Naive thymus-derived CD8-positive, alpha-beta T cell (primary cell): ENCODE measurements around the gene EMP2. TPM values are rescaled to one million over a fixed set of nuclear protein-coding genes. Genes with fewer than 3 reads are reported as not detected.
A peak's percentile ranks its signal among the peaks of the same experiment; 100 is the strongest.

Experiments used
- ATAC-seq, 2 donors: fragments of 150-1000 bp; cut with Tn5 transposase in 1 of 2; sonication (Bioruptor Pico), chemical (Tn5 transposase) in 1 of 2; 1 replicate in 1 of 2; 2 replicates in 1 of 2; pipeline ENCODE4 v1.10.0; 2021; ENCODE audit warnings: mild to moderate bottlenecking in 2 of 2, moderate library complexity in 2 of 2
- POLR2A ChIA-PET: fragments of 350-600 bp; sonication (Branson Sonifier 250); formaldehyde crosslinking; loops from one replicate; lab custom pipeline; 2021; ENCODE audit warnings: antibody characterized with exemption; lab: Charles Lee
- DNase-seq, 10 donors: peaks; one replicate each; pipeline versions ENCODE4 v3.0.0 to v3.0.0-alpha.2; 2020 to 2022
- H3K27ac Mint-ChIP-seq, 10 donors: one replicate each; pipeline ENCODE4 v1.8.0; 2020 to 2022; ENCODE audit warnings: mild to moderate bottlenecking in 10 of 10, mixed read lengths in 10 of 10, moderate library complexity in 4 of 10, inconsistent platforms in 1 of 10
- H3K27me3 Mint-ChIP-seq, 5 donors: one replicate each; pipeline ENCODE4 v1.8.0; 2021 to 2022; ENCODE audit warnings: mixed read lengths in 5 of 5
- H3K36me3 Mint-ChIP-seq, 3 donors: one replicate each; pipeline ENCODE4 v1.8.0; 2020 to 2022; ENCODE audit warnings: mixed read lengths in 3 of 3, mild to moderate bottlenecking in 2 of 3, inconsistent platforms in 1 of 3
- H3K4me1 Mint-ChIP-seq, 4 donors: one replicate each; pipeline ENCODE4 v1.8.0; 2021 to 2022; ENCODE audit warnings: mixed read lengths in 4 of 4
- H3K4me3 Mint-ChIP-seq, 10 donors: one replicate each; pipeline ENCODE4 v1.8.0; 2020 to 2022; ENCODE audit warnings: mild to moderate bottlenecking in 10 of 10, mixed read lengths in 10 of 10, moderate library complexity in 6 of 10, inconsistent platforms in 1 of 10
- H3K9me3 Mint-ChIP-seq, 9 donors: one replicate each; pipeline ENCODE4 v1.8.0; 2020 to 2022; ENCODE audit warnings: mixed read lengths in 9 of 9, mild to moderate bottlenecking in 3 of 9, inconsistent platforms in 1 of 9, moderate library complexity in 1 of 9
- polyA plus RNA-seq, 3 donors: library from polyadenylated mRNA; unstranded; fragments of 300-500 nt; fragmentation: Illumina TruSeq; gene quantifications; one replicate each; pipeline ENCODE4 v1.2.3, GENCODE V29; 2021
- total RNA-seq, 8 experiments: library from RNA in 2 of 8; stranded (reverse) in 2 of 8; gene quantifications; one replicate each; pipeline ENCODE4 v1.2.3 and lab custom pipeline; 2021 to 2026

The EMP2 gene
- total and polyA plus RNA-seq, 5 experiments from 2014 or later: not detected

DNA sequence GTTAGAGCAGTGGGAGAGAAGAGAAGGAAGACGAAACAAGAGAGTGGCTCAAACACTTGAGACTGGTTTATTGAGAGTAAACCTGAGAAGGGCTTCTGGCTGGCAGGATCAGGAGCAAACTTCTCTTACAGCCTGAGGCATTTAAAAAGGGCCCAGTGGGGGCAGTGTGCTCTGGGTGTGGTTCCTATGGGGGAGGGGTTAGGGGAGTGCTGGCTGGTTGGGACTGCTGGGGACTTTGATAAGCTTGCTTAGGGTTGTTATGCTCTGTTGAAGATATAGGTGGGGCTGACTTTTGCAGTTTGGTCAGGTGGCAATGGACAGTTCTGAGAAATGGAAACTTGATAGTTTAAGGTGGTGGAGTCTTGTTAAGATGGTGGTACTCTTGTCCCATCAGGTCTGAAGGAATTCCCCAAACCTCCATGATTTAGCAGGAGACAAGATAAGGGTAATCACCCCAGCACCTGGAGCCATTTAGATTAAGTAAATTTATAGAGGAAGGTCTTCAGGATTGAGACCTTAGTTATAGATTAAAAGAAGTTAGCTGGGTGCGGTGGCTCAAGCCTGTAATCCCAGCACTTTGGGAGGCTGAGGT lies 79.3 kb downstream of the EMP2 start:
- DNase-seq (peak in 1 of 10 donors; percentile 28), ATAC-seq (peak; percentile 49 to 82)
- Mint-ChIP-seq H3K4me3 (no peak overlapping the region), H3K27me3 (no peaks in the 10 kb centered on the region), H3K4me1 (peaks cover 5 to 17% (median 13%) of the 10 kb centered on the region in 4 donors), H3K9me3 (peaks cover 0 to 22% (median 11%) of the 10 kb centered on the region in 9 donors), H3K27ac (peak overlapping the region in 1 of 10 donors; percentile 0), H3K36me3 (no peaks in the 10 kb centered on the region)
- POLR2A ChIA-PET: interaction anchor here (0.6 kb wide), 2 partner anchors 182 to 236 kb away, joined by 3 read pairs; no protein-coding TSS in a partner anchor

DNA sequence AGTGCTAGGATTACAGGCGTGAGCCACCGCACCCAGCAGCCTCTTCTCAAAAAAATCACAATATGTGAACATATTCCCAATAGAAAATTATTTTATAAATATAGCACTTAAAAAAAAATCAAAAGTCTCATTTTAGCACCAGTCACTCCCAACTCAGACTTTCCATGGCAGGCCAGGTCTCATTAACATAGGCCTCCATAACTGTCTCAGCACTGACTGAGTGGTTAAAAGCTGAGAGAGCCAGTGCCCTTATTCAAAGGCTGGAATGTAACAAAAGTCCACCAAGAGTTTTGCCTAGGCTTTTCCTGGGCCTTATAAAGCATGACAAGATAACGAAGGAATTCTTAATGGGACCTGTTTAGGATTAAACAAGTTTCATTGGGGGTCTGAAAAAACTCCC lies 79.8 kb downstream of the EMP2 start:
- ATAC-seq (peak in 1 of 2 donors; percentile 23), DNase-seq (no peak)
- H3K4me1 Mint-ChIP-seq: peaks cover 5 to 17% (median 13%) of the 10 kb centered on the region in 4 donors
- no peaks in the 10 kb centered on the region for H3K27me3 Mint-ChIP-seq
- peaks cover 0 to 24% (median 14%) of the 10 kb centered on the region in 9 donors for H3K9me3 Mint-ChIP-seq
- peak overlapping the region in 2 of 10 donors; percentile 0 to 83 for H3K27ac Mint-ChIP-seq
- POLR2A ChIA-PET: interaction anchor here (1.2 kb wide), 1 partner anchor 115 kb away, joined by 4 read pairs; no protein-coding TSS in a partner anchor
- H3K4me3 Mint-ChIP-seq: no peak overlapping the region
- H3K36me3 Mint-ChIP-seq: peaks cover 0 to 3% (median under 1%) of the 10 kb centered on the region in 3 donors

DNA sequence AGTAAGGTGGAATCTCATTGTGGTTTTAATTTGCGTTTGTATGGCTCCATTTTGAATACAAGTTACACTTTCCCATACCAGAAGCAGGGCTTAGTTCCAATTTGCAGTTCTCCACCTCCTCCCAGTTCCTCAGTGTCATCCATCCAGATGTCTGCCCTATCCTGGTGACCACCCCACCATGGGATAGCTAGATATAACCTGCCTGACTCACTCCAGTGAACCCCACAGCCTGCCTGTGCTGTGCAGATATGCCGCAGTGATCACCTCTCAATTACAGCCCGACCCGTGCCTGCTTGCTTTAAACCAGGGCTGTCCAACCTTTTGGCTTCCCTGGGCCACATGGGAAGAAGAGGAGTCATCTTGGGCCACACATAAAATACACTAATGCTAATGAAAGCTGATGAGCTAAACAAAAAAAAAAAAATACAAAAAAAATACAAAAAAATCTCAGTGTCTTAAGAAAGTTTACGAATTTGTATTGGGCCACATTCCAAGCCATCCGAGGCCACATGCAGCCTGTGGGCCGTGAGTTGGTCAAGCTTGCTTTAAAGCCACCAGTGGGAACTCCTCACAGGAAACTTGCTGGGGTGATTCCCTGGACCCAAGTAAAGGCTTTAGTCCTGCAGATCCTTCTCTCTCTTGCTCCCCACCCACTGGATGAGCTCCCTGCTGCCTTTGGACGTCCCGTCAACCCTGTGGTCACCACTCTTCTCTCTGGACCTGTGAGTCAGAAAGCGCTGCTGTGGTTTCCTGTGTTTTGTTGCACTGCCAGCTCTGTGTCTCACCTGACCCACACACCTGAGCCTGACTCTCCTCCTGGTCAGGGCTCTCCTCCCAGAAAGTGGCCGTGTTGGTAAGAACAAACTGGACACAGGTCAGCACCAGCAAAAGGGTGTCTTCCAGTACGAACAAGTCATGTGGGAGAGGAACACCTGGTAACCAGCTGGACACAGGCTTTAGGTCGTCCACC lies 83.0 kb downstream of the EMP2 start:
- POLR2A ChIA-PET: interaction anchor here (0.6 to 1.3 kb wide), 3 partner anchors 41 to 222 kb away, joined by 3 to 5 read pairs (median 5); no protein-coding TSS in a partner anchor
- ATAC-seq (no peak), DNase-seq (peak in 1 of 10 donors; percentile 39)
- Mint-ChIP-seq H3K4me3 (no peak overlapping the region), H3K9me3 (peaks cover 3 to 46% (median 35%) of the 10 kb centered on the region in 9 donors), H3K4me1 (peaks cover 3 to 9% (median 6%) of the 10 kb centered on the region in 4 donors), H3K27me3 (no peaks in the 10 kb centered on the region), H3K27ac (peak overlapping the region in 2 of 10 donors; percentile 10 to 70), H3K36me3 (peaks cover 0 to 19% (median 10%) of the 10 kb centered on the region in 3 donors)

DNA sequence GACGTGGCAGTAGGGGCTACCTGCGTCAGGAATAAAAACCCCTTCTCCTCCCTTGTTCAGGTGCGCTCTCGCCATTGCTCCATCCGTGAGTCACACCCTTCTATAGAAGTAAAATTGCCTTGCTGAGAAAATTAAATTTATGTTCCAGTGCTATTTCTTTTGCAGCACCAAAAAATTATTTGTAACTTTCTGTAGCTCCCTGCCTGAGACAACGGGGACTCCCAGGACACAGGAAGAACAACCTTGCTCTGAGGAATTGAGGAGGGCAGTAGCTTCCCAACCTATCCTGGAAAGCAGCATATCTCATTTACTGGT lies 85.4 kb downstream of the EMP2 start:
- Mint-ChIP-seq H3K4me1 (no peaks in the 10 kb centered on the region), H3K4me3 (no peak overlapping the region), H3K27me3 (no peaks in the 10 kb centered on the region), H3K27ac (no peak overlapping the region), H3K36me3 (peaks cover 0 to 19% (median 10%) of the 10 kb centered on the region in 3 donors), H3K9me3 (peaks cover 3 to 47% (median 35%) of the 10 kb centered on the region in 9 donors)
- ATAC-seq (no peak), DNase-seq (no peak)
- POLR2A ChIA-PET: no interaction called here

DNA sequence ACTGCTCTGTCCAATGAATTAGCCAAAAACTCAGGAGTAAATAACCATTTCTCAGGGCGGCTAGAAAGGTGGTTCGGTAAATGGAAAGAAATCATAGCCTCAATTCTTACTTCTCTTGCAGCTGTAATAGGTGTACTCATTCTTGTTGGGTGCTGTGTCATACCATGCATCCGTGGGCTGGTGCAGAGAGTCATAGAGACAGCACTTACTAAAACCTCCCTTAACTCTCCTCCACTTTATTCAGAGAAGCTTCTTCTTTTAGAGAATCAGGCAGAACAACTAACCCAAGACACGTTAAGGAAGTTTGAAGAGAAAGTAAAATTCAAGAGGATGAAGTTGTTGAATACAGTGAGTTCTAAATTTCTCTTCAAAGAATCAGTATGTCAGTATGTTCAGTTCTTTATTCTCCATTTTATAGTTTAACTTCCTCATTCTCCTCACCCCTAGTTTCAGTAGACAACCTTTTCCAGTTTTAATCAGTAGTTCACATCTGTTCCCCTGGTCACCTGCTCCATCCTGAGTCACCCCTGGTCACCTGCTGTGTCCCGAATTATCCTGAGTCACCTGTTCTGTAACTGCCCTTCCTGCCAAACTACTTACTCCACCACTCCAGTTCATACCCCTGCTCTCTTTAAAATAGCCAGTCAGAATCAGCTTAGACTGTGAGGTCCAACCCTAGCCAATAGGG lies 85.9 kb downstream of the EMP2 start:
- POLR2A ChIA-PET: no interaction called here
- no peak overlapping the region for H3K27ac Mint-ChIP-seq

DNA sequence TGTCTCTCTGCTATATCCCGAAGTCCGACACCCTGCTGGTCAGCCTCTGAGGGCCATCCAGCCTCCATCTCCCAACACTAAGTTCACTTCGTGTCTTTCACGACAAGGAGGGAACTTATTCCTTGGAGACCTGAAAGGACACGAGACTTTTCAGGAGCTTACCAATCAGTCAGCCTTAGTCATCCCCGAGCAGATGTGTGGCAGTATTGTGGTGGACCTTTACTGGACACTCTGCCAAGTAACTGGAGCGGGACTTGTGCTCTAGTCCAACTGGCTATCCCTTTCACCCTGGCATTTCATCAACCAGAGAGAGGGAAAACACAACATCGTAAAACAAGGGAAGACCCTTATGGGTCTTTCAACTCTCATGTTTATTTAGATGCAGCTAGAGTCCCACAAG lies 87.1 kb downstream of the EMP2 start:
- H3K4me3 Mint-ChIP-seq: no peak overlapping the region
- no peak for DNase-seq
- no peaks in the 10 kb centered on the region for H3K27me3 Mint-ChIP-seq
- POLR2A ChIA-PET: no interaction called here
- H3K4me1 Mint-ChIP-seq: no peaks in the 10 kb centered on the region
- ATAC-seq: no peak
- H3K9me3 Mint-ChIP-seq: peaks cover 3 to 47% (median 35%) of the 10 kb centered on the region in 9 donors
- H3K36me3 Mint-ChIP-seq: peaks cover 0 to 19% (median 10%) of the 10 kb centered on the region in 3 donors
- H3K27ac Mint-ChIP-seq: no peak overlapping the region

More for the DNA sequence above, 85.9 kb downstream of the EMP2 start:
- H3K4me3 Mint-ChIP-seq: no peak overlapping the region
- peaks cover 3 to 47% (median 35%) of the 10 kb centered on the region in 9 donors for H3K9me3 Mint-ChIP-seq
- H3K36me3 Mint-ChIP-seq: peaks cover 0 to 19% (median 10%) of the 10 kb centered on the region in 3 donors
- no peak for DNase-seq
- ATAC-seq: no peak
- no peaks in the 10 kb centered on the region for H3K27me3 Mint-ChIP-seq
- H3K4me1 Mint-ChIP-seq: no peaks in the 10 kb centered on the region

DNA sequence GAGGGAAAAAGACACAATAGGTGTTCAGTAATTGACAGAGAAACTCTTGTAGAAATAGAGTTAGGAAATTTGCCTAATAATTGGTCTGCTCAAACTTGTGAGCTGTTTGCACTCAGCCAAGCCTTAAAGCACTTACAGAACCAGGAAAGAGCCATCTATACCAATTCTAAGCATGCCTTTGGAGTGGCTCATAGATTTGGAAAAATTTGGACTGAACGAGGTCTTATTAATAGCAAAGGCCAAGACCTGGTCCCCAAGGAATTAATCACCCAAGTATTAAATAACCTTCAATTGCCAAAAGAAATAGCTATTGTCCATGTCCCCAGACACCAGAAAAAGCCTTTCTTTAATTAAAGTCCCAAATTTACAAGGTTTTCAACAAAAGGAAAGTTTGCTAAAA lies 90.3 kb downstream of the EMP2 start:
- POLR2A ChIA-PET: no interaction called here
- Mint-ChIP-seq H3K27ac (no peak overlapping the region), H3K4me1 (peaks cover 0 to 3% (median under 1%) of the 10 kb centered on the region in 4 donors), H3K9me3 (peaks cover 3 to 47% (median 39%) of the 10 kb centered on the region in 9 donors), H3K4me3 (no peak overlapping the region), H3K36me3 (peaks cover 0 to 23% (median 13%) of the 10 kb centered on the region in 3 donors), H3K27me3 (no peaks in the 10 kb centered on the region)
- DNase-seq (no peak), ATAC-seq (no peak)

DNA sequence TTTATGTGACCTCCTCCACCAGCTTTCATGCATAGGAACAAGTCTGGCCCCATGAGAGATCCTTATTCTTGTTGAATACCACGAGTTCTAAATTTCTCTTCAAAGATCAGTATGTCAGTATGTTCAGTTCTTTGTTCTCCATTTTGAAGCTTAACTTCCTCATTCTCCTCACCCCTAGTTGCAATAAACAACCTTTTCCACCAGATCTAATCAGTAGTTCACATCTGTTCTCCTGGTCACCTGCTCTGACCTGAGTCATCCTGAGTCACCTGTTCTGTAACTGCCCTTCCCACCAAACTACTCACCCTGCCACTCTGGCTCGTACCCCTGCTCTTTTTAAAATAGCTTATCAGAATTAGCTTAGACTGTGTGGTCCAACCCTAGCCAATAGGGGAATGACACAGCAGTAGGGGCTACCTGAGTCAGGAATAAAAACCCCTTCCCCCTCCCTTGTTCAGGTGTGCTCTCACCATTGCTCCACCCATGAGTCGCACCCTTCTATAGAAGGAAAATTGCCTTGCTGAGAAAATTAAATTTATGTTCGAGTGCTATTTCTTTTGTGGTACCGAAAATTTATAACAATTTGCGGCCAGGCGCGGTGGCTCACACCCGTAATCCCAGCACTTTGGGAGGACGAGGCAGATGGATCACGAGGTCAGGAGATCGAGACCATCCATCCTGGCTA lies 94.6 kb downstream of the EMP2 start:
- Mint-ChIP-seq H3K27me3 (no peaks in the 10 kb centered on the region), H3K4me3 (no peak overlapping the region), H3K4me1 (peaks cover 0 to 3% (median under 1%) of the 10 kb centered on the region in 4 donors), H3K27ac (peak overlapping the region in 4 of 10 donors; percentile 20 to 57 (median 30)), H3K9me3 (peaks cover 0 to 60% (median 22%) of the 10 kb centered on the region in 9 donors), H3K36me3 (peaks cover 25 to 42% (median 35%) of the 10 kb centered on the region in 3 donors)
- ATAC-seq (no peak), DNase-seq (no peak)
- POLR2A ChIA-PET: no interaction called here

DNA sequence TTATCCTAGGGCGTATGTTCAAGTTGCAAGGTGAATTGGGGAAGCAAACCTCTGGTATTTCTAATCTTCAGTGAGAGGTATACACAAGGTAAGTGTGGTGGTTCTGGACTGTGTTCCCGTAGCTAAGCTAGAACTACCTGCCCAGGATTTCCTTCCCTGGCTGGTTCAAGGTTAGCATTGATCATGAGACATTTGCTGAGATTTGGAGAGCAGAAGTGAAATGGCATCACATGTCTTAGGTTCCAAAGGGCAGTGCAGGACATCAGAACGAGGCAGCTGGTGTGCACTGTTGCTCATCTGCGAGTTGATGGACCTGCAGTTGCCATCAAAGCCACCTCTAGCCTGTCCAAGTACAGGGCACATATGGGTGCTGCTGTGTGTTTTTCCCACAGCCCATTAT lies 95.2 kb downstream of the EMP2 start:
- Mint-ChIP-seq H3K9me3 (peaks cover 6 to 66% (median 23%) of the 10 kb centered on the region in 9 donors), H3K36me3 (peaks cover 31 to 49% (median 42%) of the 10 kb centered on the region in 3 donors)
- POLR2A ChIA-PET: no interaction called here

DNA sequence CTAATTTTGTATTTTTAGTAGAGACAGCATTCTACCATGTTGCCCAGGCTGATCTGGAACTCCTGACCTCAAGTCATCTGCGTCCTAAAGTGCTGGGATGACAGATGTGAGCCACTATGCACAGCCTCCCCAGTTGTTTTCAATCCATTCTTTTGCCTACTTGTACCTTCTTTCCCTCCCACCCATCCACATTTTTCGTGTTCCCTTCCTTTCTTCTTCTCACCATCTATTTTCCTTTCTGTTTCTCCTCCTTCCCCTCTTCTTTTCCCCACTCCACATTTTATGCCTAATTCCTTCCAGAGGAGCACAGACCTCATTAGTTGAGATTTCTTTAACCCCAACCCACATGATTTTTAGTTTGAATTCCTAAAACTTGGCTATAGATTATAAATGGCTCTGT lies 100.2 kb downstream of the EMP2 start:
- POLR2A ChIA-PET: interaction anchor here (0.7 kb wide), 1 partner anchor 154 kb away, joined by 3 read pairs; no protein-coding TSS in a partner anchor
- peaks cover 9 to 70% (median 23%) of the 10 kb centered on the region in 9 donors for H3K9me3 Mint-ChIP-seq
- DNase-seq: no peak
- H3K36me3 Mint-ChIP-seq: peaks cover 44 to 75% (median 58%) of the 10 kb centered on the region in 3 donors
- peak overlapping the region in 1 of 10 donors; percentile 37 for H3K27ac Mint-ChIP-seq
- no peak overlapping the region for H3K4me3 Mint-ChIP-seq
- ATAC-seq: no peak
- H3K4me1 Mint-ChIP-seq: no peaks in the 10 kb centered on the region
- no peaks in the 10 kb centered on the region for H3K27me3 Mint-ChIP-seq

More for the DNA sequence above, 95.2 kb downstream of the EMP2 start:
- H3K4me1 Mint-ChIP-seq: peaks cover 0 to 3% (median under 1%) of the 10 kb centered on the region in 4 donors
- no peaks in the 10 kb centered on the region for H3K27me3 Mint-ChIP-seq
- H3K4me3 Mint-ChIP-seq: no peak overlapping the region
- DNase-seq (no peak), ATAC-seq (no peak)
- H3K27ac Mint-ChIP-seq: peak overlapping the region in 1 of 10 donors; percentile 38
